GM10847 (cell line): ENCODE results near the gene CFAP141.
A peak's percentile ranks its signal among the peaks of the same experiment; 100 is the strongest.

Experiments
- POLR2A ChIP-seq: IDR thresholded peaks from 2 replicates; pipeline ENCODE4 v1.6.1; 2011; ENCODE audit not compliant: insufficient read length; ENCODE audit errors: extremely low read depth

Gene CFAP141

GRCh38 chr1:154206196-154206595, at the start of gene CFAP141:
Gene CFAP141, minus strand, starts transcription at chr1:154206333. Its CDS starts 26 bp downstream, at chr1:154206307.
- TF ChIP-seq POLR2A: no peak

DNA sequence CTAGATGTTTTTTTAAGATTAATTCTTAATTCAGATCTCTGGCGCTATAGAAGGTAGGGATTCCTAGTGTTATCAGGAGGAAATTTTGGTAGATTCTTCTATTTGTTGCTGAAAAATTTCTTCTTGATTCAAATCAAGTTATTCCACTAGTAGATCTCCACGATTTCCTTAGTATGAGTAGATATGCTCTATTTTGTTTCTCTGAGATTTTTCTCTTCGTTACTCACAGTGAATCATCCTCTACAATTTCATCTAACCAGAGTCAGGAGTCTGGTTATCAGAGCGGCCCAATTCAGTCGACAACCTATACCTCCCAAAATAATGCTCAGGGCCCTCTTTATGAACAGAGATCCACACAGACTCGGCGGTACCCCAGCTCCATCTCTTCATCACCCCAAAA, 47.5 kb upstream of the CFAP141 start:
- TF ChIP-seq POLR2A: no peak

DNA sequence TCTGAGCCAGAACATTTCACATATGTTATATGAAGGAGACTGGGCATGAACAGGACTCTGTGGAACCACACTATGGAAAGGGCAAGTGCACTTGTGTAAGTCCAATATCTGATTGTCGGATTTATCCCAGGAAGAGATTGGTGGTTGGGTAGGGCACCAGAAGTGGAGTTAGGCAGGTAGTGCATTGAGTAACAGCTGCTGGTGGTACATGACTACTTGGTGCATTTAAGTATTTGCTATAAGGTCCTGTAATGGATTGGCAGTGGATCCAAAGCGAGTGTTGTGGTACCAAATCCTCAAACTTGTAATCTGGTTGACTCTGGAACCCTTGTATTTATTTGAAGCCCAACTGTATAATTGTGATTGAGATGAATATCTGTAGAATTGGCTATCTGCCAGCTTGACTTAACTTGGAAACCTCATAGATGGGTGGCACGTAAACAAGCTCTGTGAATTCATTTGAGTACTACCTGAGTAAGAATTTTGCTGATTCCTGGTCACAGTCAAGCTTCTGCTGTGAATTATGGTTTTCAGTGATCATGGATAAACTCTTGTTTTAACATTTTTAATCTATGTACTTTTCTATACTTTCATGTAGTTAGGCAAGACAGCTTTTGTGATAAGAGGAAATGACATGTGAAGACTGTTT, 35.7 kb upstream of the CFAP141 start:
- TF ChIP-seq POLR2A: no peak

DNA sequence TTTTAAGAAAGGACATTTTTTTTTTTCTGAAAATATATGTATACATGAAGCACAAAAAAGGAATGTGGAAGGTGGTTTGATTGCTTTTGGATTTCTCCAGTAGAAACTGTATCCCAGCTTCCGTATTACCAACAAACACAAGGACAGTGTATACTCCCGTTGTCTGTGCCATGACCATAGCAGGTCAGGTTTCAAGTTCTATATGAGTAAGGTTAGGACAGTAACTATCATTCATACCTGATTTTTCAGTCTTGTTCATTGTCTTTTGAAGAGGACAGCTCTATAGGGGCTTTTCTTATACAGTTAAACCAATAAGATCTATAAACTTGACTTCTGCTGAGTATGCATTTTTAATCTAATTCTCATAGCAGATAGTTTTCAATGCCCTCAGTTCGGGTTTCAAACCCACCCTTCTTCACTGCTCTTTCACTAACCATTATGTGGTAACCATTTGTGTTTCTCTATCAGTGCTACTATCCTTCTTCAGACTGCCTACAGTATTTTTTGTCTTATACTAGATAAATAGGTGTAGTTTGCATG, 34.2 kb upstream of the CFAP141 start:
- no peak for TF ChIP-seq POLR2A

DNA sequence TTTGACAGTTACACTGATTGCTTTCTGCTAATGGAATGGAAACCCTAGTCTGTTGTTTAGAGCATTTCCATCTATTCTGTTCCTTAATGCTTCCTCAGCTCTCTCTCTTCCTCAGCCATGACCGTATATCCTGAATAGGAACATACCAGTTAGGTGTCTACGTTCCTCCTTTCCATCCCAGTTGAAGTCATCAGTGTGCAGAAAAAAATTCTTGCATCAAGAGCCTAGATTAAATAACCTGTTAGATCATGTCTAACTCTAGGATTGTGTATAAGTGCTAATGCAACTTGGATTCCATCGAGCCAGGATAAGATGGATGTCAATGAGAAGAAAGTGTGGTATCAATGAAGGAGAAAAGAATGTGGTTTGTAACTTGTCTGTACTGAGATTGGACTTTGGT, 33.4 kb upstream of the CFAP141 start:
- TF ChIP-seq POLR2A: no peak

DNA sequence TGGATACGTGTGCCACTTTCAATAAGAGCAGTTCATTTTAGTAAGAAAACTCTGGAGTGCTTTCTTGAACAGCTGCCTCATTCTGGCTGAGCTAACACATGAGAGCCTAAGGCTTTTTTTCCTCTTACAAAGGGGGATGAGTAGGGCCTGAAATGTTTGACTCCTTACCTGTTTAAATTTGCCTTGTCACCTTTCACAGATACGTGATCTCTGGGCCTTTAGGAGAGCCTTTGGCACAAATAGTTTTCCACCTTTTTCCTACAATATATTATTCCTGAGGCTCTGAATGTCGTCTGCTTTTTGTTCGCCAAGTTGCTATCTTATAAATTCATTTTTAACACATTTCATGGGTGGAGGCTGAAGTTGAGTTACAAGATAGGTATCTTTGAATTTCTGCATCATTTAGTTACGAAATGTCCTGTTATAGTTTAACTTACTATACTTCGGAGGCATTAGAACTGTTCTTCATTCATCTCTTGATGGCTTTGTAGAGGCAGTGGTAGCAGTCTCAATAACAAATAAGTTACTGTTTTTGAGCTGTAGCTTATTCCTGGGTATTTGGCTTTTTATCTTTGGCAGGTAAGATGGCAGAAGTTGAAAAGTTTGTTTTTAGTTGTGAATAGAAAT, 31.9 kb upstream of the CFAP141 start:
- no peak for TF ChIP-seq POLR2A

GRCh38 chr1:154237435-154237834, 31.3 kb upstream of the CFAP141 start:
- no peak for TF ChIP-seq POLR2A

GRCh38 chr1:154236855-154237254, 30.7 kb upstream of the CFAP141 start:
- TF ChIP-seq POLR2A: no peak

DNA sequence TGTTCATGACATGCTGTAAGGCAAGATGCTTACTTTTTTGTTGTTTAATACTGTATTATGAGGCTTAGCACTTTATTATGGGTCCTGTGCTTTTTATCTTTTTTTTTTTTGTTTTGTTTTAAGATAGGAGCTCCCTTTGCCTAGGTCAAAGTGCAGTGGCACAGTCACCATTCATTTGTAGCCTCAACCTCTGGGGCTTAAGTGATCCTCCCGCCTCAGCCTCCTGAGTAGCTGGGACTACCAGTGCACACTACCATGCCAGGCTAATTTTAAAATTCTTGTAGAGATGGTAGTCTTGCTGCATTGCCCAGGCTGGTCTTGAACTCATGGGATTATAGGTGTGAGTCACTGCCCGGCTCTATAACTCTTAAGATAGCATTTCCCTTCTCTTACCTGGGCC, 19.2 kb upstream of the CFAP141 start:
- no peak for TF ChIP-seq POLR2A

DNA sequence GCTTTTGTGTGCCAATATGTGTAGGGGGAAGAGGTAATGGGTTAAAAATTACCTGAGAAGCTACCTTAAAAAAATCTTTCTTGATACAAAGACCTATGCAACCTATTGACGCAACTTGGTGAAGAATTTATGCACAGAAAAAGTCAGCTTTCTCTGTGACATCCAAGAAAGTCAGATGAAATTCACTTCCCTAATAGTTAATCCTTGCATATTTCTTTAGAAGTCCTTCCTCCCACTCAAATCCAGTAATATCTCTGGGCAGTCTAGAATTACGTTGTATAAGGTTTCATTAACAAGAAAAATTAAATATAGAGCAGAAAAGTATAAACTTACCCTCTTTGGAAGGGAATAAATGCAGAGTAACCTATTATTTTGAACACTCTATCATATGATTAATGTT, 17.5 kb upstream of the CFAP141 start:
- TF ChIP-seq POLR2A: no peak

DNA sequence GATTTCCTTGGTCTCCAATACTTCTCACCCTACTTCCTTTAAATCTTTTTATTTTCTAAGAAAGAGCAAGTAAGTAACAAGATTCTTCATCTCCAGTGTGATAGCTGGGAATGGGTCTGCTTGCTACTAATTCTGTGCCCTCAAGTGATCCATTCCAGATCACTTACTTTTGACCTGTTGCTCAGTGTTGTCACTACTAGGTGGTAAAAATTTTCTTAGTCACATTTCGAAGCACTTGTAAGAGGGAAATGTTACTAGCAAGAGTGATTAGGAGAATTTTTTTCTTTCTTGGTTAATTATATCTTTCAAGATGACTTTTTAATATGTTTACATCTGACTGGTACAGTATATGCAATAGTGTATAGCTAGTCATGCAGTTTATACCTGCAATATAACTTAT, 16.8 kb upstream of the CFAP141 start:
- no peak for TF ChIP-seq POLR2A

DNA sequence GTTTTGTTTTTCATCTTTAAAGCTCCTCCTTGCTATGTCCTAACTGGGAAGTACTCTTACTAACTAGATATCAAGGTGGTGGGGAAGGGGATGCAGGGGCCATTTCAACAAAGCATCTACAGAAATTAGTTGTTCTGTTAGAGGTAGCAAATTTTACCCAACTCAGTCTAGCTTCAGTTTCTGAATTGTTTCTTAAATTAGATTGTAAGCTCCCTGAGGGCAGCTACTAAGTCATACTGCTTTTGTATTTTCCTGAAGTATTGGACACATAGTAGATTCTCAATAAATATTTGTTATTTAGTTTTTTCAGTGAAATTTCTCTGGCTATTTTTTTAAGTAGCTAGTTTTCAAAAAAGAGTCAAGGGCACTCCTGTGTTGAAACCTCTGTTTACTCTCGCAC, 16.4 kb upstream of the CFAP141 start:
- TF ChIP-seq POLR2A: no peak

DNA sequence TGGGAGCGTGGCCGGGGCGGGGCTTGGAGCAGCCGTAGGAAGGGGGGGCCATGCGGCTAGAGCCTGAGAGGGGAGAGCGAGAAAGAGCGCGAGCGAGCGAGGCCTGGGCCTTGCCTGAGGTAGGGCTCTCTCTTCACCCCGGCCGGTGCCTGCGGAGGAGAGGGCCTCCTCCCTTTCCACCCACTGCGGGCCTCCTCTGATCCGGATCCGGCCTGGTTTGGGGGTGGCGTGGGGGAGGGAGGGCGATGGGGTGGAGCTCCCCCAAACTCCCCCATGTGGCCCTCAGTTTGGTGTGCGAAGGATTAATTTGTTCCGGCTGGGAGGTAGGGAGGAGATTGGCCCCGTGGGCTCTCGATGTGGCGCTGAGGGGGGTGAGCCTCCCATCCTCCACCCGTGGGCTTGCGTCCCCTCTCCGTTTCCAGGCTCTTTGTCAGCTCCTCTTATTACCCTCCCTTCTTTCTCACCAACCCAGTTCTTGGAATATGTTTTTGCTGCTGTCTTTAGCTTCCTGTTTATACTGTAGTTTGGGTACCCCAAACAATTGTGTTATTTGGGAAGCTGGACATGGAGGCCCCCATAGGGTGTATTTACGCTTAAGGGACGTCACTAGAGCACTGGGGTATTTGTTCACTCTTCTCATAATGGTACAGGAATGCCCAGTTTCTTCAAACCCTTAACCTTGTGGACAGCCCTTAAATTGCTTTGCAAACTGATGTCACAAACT, 15.3 kb upstream of the CFAP141 start:
- peak; percentile 37 for TF ChIP-seq POLR2A

GRCh38 chr1:154220970-154221277, 14.8 kb upstream of the CFAP141 start:
- TF ChIP-seq POLR2A: no peak

- peak; percentile 72 for TF ChIP-seq POLR2A
Observed at GRCh38 chr1:154220071-154220969, 14.2 kb upstream of the CFAP141 start, which contains the start of gene UBAP2L. Gene UBAP2L, plus strand, starts transcription at chr1:154220955. Its CDS starts 4,169 bp downstream, at chr1:154225124.
